ENCODE results near the gene CNRIP1. TPM values are rescaled to one million over a fixed set of nuclear protein-coding genes. Genes with fewer than 3 reads are reported as not detected.
A peak's percentile ranks its signal among the peaks of the same experiment; 100 is the strongest.

CNRIP1 gene
- total RNA-seq, 1 experiment from 2014 or later = 27.2 TPM

DNA sequence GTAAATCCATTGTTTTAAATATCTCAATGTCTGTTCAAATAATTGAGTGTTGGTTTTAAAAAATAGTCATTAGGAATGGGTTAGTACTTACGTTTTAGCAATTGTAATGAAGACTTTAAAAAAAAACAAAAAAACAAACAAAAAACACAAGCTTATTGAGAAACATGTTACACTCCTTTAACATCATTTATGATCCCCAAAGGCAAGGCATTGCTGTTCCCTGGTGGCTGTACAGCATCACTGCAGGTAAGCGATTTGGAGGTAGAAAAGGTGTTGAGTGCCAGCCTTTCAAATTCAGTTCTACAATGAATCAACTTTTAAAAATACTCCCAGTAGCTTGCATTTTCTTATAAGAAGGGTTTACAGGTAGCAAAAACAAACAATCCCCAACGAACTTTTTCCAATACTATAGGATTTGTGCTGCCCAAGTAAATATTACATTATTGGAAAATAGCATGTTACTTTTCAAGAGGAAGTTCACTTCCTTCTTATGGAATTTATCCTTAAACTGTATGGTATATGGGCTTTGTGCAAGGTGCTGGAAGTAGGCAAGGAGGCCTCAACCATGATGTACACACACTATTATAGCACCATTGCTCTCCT lies 27.5 kb downstream of the CNRIP1 start:
- DNase-seq (ENCODE audit: low read depth) = peak; percentile 32

GRCh38 chr2:68291314-68291713 lies 28.4 kb downstream of the CNRIP1 start:
- no peak for DNase-seq (ENCODE audit: low read depth)

DNA sequence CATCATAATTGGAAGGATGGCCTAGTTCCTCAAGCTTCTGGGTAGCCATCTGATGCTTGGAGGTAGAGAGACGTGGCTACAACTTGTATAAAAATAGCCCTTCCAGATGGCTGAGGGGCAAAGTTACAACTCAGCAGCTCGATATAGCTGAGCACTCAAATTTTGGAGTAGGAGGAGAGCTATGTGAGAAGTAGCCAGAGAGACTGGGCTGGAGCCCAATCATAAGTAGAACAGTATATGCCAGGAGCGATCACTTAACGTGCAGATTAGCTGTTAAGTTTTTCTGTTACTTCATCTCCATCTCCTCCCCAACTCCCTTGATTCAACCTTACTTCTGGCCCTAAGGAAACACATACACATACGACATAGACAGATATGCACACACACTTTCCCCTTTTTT lies 28.8 kb downstream of the CNRIP1 start:
- DNase-seq (ENCODE audit: low read depth) = no peak

DNA sequence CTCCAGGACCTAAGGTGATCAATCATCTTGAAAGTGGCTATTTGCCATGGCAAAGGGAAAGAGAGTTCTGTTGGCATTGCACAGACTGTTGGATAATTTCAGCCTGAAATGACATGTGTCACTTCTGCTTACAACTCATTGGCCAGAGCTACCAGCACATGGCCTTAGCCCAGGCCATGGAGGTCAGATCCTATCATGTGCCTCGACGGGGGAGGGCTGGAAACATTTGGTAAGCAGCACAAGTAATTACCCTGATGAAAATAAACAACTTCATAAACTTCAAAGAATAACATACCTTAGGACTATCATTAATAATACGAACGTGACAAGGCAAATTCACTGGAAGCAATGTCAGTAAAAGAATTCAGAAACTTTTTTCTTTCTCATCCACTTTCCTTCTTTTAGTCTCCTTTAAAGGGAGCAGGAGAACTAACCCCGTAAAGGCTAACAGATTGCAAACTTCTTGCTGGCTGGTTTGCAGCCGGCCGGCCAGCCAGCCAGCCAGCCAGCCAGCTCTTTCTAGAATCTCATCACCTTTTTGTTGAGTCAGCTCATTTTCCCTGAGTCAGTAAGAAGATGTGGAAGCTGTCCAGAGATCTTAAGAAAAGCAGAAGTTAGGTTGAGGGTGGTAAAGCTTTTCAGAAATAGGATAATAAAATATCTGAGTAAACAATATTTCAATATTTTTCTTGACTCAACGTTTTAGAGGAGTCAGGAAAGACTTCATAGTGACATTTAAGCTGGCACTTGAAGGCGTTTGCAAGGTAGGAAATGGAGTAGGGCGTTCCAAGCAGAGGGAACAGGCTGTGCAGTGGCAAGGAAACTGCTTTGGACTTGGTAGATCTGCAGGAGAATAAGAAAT lies 31.9 kb downstream of the CNRIP1 start:
- peak; percentile 29 for DNase-seq (ENCODE audit: low read depth)

DNA sequence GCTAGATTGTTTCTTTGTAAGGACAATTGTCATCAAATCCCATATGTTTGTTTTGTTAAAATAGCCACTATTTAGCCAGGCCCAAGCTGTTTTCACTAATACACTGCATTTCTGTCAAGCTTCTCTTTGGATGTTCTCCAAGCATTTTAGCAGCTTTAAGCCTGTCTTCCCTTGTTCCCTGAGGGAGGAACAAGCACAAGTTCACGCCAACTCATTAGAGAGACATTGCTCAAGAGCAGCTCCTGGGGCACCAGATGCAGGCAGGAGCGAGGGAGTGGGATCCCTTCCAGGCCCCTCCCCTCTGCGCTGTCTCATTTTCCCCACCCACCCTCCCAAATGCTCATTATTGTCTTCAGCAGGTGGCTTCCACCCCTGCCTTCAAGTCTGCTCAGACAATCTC lies 34.9 kb downstream of the CNRIP1 start:
- peak; percentile 57 for DNase-seq (ENCODE audit: low read depth)

DNA sequence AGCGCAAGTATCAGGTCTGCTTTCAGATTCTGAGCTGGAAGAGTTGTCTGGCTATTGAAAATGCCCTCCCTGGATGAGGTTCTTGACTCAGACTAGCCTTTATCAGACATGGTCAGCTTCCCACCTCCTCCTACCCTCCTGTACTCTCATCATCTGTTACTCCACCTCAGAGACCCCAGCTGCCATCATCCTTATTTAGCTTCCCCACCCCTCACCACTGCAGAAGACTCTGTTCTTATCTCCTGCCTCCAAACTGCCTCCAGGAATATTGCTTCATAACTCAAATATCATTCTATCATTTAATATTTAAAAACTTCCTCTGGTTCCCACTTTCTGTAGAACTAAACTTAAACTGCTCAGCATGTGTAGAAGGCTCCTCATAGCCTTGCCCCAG lies 36.3 kb downstream of the CNRIP1 start:
- no peak for DNase-seq (ENCODE audit: low read depth)

GRCh38 chr2:68282811-68283418 lies 36.8 kb downstream of the CNRIP1 start:
- peak; percentile 37 for DNase-seq (ENCODE audit: low read depth)

GRCh38 chr2:68280796-68281195 lies 39.0 kb downstream of the CNRIP1 start:
- no peak for DNase-seq (ENCODE audit: low read depth)

DNA sequence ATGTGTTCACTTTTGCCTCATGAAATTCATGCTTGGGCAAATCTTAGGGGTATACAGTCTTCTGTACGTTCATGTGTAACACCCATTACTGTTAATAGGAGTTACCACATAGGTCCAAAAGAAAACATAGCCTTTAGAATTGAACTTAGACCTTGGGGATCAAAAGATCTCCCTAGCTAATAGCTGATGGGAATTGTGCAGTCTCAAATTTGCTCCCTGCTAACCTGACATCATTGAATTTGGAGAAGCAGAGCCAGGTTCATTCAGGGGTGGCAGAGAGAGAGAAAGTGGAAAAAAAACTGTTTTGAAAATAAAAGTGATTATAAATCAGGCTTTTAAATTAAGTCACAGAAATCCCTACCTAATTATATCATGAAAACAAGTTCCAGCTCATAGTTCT lies 39.4 kb downstream of the CNRIP1 start:
- DNase-seq (ENCODE audit: low read depth) = no peak

DNA sequence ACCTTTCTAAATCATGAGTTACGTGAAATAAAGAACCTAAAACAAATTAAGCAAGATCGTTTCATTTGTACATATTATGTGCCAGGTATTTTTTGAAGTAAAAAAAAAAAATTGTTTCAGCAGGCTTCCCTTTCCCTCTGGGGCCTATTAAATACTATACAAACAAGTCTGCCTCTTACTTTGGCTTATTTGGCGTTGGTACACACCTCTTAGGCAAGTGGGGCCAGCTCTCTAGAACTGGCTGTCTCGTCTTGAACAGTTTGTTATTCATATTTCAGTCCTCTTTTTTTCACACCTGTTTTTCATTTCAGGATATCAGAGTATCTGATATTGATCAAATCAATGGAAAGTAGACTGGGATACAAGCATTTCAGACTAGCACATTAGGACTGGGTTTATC lies 40.1 kb downstream of the CNRIP1 start:
- DNase-seq (ENCODE audit: low read depth) = no peak

GRCh38 chr2:68278169-68278568 lies 41.6 kb downstream of the CNRIP1 start:
- DNase-seq (ENCODE audit: low read depth) = no peak

DNA sequence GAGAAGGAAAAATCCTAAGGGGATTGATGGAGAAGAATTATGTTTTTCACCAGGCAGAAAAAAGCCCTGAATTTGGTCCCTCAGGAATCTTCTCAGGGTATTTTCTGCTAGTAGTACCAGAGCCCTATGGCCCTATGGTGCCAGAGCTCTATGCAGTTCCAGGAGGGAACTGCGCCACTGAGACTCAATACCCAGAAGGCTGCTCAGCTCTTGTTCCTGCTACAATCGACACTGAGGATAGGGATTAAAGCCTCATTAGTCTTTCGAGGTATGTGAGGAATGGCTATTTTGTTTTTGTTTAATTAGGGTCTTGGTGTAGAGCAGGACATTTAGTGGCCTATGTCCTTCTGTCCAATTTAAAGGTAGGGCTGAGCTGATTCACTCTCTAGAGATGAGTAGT lies 45.7 kb downstream of the CNRIP1 start:
- DNase-seq (ENCODE audit: low read depth) = no peak

DNA sequence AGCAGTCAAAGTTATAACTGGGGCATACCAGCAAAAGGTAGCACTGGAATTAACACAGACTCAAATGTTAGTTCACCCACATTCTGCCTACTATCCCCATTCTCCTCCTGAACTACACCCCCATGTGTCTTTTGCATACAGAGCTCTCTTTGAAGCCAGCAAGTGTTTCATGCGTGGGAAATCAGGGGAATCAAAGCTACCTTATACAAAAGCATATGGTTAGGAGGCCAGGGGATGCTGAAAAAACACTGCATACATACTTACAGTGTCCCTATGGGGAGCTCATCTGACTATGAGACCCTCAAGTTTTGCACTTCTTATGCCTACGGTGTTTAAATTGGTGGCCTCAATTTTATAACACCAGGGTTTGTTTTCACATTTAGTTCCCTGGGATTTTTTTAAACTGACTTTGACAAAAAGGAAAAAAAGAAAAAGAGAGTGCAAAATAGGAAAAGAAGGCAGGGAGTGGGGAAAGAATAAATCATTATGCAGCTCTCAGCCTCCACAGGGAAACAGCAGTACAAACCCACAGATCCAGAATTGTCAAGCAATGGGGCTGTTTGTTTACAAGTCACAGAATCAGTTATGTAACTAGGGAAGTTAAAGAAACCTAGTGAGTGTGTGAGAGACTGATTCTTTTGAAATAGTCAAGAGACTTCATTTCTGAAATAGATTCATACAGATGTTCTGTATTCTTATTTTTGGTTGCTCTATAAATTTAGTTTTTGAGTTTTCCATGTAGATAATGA lies 47.3 kb downstream of the CNRIP1 start:
- no peak for DNase-seq (ENCODE audit: low read depth)

DNA sequence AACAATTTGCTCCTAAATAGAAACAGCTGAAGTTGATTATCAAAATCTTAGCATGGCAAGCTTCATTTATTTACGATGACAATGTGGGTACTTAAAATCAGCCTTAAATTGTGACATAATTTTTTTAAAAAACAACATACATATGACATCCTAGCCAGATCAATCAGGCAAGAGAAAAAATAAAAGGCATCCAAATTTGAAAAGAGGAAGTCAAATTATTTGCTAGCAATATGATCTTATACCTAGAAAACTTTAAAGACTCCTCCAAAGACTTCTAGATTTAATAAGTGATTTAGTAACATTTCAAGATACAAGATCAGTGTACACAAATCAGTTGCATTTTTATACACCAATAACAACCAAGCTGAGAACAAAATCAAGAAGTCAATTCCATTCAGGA lies 53.1 kb downstream of the CNRIP1 start:
- no peak for DNase-seq (ENCODE audit: low read depth)

- DNase-seq (ENCODE audit: low read depth) = no peak
These were observed 56.1 kb downstream of the CNRIP1 start for GRCh38 chr2:68263632-68264031.

DNA sequence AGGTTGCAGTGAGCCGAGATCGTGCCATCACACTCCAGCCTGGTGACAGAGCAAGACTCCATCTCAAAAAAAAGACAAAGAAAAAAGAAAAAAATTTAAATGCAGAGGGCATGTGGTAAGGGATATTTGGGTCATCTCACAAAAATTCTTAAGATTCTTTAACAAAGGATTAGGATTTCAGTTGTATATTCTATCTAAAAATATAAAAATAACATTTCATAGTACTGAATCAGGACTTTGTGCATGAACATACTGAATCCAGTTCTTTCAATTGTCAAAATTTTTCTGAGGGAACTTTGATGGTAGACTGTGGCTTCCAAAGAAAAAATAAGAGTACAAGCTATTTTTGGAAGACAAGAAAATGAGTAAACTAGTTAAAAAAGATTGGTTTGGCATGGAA lies 60.9 kb downstream of the CNRIP1 start:
- DNase-seq (ENCODE audit: low read depth) = no peak

- DNase-seq (ENCODE audit: low read depth) = peak; percentile 75
These were observed 63.7 kb downstream of the CNRIP1 start for GRCh38 chr2:68256093-68256450.

- peak; percentile 34 for DNase-seq (ENCODE audit: low read depth)
These were observed 66.3 kb downstream of the CNRIP1 start for GRCh38 chr2:68253219-68254068.

GRCh38 chr2:68252400-68253218 lies 67.1 kb downstream of the CNRIP1 start, which contains the start of gene PPP3R1:
Gene PPP3R1, minus strand, starts transcription at chr2:68252532. Its CDS starts 405 bp downstream, at chr2:68252127.
- peak; percentile 93 for DNase-seq (ENCODE audit: low read depth)

GRCh38 chr2:68251855-68252399 lies 67.8 kb downstream of the CNRIP1 start:
- DNase-seq (ENCODE audit: low read depth) = no peak

Measured in M059J (cell line).